Ishikawa (cell line): ENCODE data around the gene SERP2.

Source experiments
- EP300 ChIP-seq: IDR thresholded peaks from 2 replicates; pipeline ENCODE4 v1.6.1; 2012; ENCODE audit warnings: borderline replicate concordance
- MAX ChIP-seq: IDR thresholded peaks from 2 replicates; pipeline ENCODE4 v1.6.1; 2012
- RAD21 ChIP-seq: IDR thresholded peaks from 2 replicates; pipeline ENCODE4 v1.6.1; 2012; ENCODE audit warnings: low read depth
- YY1 ChIP-seq: IDR thresholded peaks from 2 replicates; pipeline ENCODE4 v1.6.1; 2012; ENCODE audit warnings: low read depth
- TF ChIP-seq, protein P1 (sequence below): IDR thresholded peaks from 2 replicates; pipeline ENCODE4 v1.6.1; 2012

GRCh38 chr13:44374348-44374712, 706 bp downstream of the SERP2 start:
- TF ChIP-seq YY1 (no peak), MAX (no peak), RAD21 (no peak), EP300 (no peak)
- TF ChIP-seq, protein P1, sequence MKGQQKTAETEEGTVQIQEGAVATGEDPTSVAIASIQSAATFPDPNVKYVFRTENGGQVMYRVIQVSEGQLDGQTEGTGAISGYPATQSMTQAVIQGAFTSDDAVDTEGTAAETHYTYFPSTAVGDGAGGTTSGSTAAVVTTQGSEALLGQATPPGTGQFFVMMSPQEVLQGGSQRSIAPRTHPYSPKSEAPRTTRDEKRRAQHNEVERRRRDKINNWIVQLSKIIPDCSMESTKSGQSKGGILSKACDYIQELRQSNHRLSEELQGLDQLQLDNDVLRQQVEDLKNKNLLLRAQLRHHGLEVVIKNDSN, result no peak
